Esophagus mucosa (tissue), 1 donor: ENCODE measurements around the gene CHST15. TPM values are rescaled to one million over a fixed set of nuclear protein-coding genes. Genes with fewer than 3 reads are reported as not detected.
"Not testable (repeated sequence)": the region's sequence is repeated elsewhere in the genome, so short reads cannot be mapped to it uniquely, and the experiment has no call there.

Experiments used
- ATAC-seq: fragments of 200-7000 bp; cut with Tn5 transposase; one replicate; pipeline ENCODE4 v1.9.1; 2020
- total RNA-seq: library from RNA; stranded (reverse); gene quantifications from one replicate; pipeline ENCODE4 v1.2.4, GENCODE V29; 2023
- donor health status: DM: yes; HTN: yes; CAD: no.

The CHST15 gene
- total RNA-seq, 1 donor from 2014 or later = 6.1 TPM

DNA sequence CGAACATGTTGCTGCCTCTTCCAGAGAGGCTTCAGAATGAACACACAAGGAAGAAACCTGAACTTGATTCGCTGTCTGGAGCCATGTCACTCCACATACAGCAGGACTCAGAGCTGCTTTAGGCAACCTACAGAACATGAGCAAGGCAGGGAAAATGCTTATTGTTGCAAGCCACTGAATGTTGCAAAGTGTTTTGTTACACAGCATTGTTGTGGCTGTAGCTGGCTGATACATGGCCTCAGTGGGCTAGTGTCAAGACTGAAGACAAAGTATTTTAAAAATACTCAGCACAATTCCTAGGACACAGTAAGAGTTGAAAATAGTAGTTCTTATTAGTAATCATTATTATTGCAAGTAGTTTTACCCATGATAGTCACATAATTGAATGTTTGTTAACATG, 3.1 kb upstream of the CHST15 start:
- ATAC-seq = no peak

DNA sequence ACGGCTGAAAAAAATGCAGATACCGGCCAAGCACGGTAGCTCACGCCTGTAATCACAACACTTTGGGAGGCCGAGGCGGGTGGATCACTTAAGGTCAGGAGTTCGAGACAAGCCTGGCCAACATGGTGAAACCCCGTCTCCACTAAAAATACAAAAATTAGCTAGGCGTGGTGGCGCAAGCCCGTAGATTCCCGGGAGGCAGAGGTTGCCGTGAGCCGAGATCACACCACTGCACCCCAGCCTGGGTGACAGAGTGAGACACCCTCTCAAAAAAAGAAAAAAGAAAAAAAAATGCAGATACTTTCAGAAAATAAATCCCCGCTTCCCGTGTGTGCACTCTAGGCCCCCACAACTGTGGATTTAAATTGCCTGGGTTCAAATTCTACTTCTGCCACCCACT, 2.4 kb upstream of the CHST15 start:
- ATAC-seq = not testable (repeated sequence)

DNA sequence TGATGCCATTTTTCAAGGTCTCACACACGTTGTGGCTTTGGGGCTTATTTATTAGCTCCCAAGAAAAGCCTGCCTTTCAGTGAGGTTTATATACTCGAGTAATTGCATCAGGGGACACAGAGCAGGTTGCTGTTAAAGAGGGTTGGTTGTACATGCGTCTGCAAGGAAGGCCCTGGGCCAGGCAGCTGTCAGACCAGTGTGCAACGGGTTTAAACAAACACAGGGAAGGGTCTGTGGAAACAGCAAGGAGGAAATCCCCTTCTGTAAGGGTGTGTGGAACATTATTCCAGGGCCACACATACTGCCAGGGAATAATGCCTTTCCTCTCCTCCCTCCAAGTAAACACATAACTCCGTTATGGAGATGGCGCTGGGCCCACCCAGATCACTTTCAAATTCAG, 1.7 kb upstream of the CHST15 start:
- ATAC-seq = no peak

DNA sequence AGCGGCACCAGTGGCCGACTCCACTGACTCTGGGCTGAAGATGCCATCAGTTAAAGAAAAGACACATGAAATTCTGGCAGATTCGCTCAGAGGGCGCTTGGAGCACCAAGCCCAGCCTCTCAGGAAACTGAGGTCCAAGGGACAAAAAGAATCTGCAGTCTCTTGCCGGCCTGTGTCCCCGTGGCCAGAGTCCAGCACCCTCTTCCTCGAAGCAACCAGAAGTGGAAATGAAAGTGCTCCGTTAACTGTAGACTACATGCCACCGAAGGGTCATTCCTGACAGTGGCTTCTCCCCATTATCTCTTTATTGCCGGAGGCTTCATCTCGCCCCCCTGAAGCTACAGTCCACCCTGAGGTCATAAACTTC, 1.0 kb upstream of the CHST15 start:
- no peak for ATAC-seq

DNA sequence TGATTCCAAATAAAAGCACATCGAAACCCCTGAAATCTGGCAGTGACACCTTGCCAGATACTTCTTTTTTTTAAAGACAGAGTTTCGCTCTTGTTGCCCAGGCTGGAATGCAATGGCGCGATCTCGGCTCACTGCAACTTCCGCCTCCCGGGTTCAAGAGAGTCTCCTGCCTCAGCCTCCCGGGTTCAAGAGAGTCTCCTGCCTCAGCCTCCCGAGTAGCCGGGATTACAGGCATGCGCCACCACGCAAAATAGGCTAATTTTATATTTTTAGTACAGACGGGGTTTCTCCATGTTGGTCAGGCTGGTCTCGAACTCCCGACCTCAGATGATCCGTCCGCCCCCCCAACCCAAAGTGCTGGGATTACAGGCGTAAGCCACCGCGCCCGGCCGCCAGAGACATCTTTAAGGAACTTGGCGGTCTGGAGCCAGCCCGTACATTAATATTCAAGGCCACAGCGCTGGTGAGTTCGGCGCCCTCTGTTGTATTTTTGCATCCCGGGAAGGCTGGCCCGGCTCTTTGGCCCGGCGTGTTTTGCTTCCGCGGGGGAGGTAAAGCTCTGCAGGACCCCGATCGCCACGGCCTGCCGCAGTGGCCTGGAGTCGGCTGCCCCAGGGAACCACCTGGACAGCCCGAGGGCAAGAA, 498 bp upstream of the CHST15 start:
- ATAC-seq = not testable (repeated sequence)

DNA sequence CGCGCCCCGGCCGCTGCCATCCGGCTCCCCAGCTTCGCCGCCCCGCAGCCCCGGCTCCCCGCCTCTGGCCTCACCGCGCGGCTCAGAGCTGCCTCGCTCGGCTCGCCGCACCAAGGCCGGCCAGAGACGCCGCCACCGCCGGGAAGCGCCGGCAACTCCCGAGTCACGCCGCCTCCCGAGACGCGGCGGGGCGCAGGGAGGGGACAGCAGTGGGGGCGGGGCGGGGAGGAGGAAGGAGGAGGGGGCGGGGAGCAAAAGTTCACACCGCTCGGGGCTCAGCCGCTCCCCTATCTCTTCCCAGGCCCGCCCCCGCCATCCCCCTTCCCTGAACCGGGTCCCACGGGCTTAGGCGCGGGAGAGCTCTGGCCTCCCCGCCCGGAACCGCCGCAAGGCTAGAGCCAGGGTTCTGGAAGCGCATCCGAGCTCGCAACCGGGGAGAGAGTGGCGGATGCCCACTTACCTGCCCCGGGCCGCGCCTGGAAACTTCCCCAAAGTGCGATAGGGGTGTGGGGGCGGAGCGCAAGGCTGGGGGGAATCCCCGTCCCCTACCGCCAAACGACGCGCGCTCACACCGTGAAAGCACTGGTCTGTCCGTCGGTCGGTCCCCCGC, 1.0 kb downstream of the CHST15 start:
- peak; percentile 48 for ATAC-seq

DNA sequence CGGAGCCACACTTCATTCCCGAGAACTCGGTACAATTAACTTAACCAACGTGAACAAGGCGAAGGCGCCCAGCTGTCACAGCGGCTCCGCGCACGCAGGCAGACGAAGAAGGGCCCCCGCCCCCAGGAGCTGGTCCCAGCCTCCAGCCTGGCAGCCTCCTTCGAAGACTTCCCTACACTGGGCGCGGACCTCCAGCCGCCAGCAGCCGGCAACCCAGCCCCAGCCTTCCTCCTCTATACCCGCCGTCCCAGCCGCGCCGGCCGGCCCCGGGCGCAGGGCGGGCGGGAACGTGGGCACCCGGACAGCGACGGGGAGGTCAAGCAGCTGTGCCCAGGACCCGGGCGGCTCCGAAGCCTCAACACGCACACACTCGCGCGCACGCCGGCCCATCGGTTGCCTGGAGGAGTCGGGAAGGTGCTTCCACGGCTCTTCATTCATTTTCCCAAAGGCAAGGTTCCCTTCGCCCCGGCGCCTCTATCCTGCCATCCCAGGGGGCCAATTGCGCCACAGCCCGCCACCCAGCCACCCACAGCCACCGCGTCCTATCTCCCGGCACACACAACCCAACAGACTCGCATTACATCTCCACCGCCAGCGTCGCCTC, 1.6 kb downstream of the CHST15 start:
- ATAC-seq = peak; percentile 8

DNA sequence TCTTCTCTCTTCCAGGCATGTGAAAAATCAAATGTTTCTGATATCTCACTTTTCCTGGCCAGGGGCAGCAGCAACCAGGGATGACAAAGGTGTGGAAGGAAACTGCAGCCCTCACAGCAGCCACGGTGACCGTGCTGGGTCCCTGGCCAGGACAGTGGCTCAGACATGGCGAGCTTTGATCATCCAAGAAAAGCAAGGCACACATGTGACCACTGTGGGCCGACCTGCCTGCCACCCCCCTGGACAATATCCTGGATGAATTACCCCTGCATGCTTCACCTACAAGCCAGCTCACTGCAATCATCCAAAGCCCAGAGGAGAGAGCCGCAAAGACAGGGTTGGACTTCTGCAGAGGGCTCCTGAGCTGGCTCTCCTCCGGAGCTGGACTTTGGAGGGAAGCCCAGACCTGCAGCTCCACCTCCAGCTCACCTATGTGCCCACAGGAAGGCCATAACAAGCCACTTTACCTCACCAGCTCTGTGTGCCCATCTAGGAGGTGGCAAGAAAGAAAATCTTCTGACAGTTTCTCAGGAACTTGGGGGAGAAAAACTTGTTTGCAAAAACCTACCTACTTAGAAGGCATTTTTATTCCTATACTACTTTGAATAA, 2.7 kb downstream of the CHST15 start:
- no peak for ATAC-seq

DNA sequence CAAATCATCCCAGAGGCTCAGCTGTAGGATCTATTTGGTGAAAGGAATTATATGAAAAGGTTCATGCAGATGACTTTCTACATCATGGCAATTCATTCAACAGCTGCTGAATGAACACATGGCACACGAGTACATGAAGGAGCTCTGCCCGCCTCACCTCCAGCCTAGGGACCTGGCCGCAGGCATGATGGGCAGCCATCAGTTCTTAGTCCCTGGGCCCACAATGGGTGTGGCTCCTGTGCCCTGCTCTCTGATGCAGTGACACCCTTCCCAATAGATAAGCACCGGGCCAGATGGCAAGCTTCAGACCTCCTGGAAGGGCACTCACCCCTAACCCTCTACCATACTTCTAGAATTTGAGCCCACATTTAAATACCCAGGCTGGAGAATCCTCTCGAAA, 3.5 kb downstream of the CHST15 start:
- no peak for ATAC-seq

DNA sequence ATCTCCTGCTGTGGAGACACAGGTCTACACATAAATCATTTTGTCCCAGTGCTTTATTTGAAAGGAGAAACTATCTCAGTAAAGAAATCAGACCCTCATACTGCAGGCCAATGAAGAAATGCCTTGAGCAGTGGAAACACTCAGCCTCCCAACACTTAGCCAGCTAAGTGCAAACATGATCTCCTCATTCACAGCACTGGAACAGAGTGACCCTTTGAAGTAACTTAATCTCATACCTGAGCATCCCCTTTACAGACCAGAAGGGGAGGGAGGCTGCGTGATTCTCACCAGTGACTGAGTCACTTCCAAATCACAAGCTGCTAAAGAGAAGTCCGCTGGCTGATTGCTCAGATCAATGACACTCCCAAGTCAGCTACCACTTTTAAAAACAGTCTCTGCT, 4.5 kb downstream of the CHST15 start:
- no peak for ATAC-seq

DNA sequence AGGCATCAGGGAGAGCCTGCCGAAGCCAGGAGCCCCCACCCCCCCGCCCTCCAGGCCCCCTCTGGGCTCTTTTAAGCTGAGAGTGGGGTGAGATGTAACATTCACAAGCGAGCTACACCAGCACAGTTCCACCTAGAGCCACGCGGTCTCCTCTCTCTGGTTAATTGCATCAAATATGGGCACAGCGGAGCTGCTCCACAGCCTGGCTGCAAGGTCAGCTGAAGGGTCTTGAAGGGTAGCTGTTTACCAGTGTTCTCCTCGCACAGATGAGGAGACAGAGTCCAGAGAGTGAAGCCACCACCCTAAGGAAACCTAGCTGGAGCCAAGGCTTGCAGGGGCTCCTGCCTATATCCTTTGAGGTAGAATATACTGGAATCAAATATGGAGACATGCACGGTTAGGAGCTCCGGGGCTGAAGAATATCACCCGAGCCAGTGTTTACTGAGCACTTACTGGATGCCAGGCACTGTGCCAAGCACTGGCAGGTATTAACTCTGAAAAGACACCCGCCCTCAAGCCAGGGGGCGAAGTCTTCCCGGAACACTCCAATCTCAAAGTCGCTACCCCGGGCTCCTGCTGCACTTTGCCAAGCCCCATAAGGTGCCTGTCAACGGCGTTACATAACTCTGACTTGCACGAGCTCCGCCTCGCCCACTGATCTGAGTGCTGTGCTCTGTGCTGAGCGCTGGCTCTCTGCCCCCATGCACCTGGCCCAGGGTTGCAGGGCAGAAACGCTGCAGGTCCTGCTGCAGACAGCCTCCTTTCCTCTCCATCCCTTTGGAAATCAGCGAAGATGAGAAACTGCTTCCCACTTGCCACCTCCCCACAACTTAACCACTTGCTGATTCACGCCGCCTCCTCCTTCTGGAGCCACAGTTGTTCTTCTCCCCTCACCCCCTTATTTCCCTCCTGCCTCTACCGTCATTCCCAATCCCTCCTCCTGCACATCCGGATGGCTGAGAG, 5.4 kb downstream of the CHST15 start:
- peak; percentile 60 for ATAC-seq

DNA sequence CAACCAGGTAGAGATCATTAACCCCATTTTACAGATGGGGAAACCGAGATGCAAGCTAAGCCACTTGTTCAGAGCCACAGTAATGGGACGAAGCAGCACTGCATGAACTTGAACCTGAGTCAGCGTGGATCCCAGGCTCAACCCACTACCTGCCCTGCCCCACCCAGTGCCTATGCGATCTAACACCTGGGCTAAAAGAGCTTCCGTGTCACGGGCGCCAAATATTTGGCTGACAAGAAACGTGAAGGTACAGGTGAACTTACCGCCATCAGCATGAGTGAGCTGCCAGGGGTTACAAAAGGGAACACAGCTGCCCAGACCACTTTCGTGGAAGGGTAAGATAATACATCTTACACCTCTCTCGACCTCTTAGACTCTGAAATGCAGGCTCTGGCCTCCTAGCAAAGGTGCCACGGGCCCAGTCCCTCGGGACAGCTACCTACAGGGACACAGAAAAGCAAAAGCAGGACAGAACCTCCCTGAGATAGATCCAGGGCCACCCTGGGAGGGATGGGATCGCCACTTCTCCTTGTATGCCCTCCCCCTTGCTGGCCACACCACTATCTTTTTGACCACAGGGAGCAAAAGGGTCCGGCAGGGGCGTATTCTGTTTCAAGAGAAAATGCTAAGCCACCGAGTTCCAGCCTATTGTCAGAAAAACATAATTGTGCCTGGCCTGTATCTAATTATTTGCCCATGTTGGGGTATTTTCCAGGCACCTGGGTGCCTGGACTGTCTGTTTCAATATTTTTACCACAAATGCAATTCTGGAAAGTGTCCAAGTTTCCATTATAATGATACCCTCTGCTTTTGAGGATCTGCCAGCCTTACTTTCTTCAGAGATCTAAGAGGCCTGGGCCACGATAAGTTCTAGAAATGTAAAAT, 6.4 kb downstream of the CHST15 start:
- ATAC-seq = peak; percentile 60

DNA sequence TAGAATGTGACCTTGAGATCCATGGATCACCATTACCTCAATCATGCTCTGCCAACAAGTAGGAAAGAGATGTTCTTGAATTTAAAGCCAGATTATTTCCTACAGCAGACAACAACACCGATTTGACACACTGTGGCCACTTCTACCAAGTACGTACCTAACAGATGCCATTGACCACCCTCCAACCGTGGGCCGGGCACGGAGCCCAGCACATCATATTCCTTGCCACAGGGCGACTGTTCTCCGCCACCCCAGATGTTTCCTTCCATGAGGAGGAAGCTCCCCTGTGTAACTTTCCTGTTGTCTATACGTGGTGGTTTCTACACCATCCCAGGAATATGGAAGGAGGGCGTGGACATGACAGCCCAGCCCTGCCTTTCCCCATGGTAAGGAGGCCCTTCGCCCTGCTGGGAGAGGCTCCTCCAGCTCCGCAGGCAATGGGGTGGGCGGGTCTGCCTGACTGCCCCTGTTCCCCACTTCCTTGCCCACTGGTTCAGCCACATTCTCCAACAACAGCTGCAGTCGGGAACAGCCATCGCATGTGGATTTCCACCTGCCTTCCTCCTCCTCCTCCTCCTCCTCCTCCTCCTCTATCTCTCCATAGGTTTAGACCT, 7.2 kb downstream of the CHST15 start:
- no peak for ATAC-seq

DNA sequence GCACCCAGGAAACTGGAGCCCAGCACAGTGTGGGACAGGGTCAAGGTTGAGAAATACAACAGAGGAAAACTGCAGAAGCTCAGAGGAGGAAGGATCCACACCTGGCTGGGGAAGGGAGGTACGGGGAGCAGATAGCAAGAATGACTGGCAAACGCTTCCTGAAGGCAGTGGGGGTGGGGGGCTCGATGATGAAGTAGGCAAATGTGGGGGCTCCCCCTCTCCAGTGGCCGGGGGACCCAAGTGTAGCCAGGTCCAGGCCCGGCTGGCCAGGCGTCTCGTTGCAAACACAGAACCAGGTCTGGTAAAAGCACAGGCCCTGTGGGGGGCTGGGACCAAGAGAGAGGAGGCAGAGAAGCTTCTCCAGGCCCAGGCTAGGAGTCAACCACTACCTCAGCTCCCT, 7.7 kb downstream of the CHST15 start:
- ATAC-seq = no peak

DNA sequence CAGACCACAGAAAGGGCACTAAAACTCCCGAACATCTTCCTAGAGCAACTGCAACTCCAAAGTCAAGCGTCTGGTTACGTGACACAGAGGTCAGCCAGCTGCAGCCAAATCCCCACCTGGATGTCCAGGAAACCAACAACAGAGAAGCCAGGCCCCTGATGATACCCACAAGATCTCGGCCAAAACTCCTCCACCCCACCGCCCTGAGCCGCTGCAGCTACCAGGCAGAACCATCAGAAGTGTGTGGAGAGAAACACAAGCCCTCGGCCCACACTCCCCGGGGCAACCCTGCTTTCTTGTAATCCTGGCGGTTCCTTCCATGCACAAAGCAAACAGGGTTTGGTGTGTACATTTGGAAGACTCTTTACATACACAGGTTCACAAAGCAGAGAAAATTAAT, 8.7 kb downstream of the CHST15 start:
- ATAC-seq = no peak

DNA sequence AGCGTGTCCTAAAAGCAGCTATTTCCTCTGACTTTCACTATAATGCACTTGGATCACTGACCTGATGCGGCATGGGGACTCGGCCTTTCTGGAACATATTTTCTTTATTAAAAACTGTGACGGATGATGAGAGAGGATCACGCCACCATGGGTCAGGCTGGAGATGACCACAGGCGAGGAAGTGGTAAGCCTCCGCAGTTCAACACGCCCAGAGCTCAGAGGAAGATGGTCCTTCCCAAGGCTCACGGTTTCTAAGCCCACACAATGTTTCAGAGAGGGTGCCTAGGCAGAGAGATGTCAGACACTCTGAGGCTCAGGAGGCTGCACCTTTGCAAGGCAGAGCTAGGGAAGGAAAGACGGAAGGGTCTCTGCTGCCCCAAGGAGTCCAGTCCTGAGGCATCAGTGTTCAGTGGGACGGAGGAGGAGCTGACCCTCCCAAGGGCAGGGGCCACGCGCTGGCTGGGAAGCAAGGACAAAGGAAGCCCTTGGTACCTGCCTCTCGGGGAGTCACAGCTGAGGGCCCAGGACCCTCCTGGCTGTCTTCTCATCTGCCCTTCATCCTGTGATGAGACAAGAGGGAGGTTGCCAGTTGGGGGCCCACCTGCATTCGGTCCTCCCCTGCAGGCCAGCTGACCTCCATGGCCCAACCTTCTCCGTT, 9.5 kb downstream of the CHST15 start:
- no peak for ATAC-seq

DNA sequence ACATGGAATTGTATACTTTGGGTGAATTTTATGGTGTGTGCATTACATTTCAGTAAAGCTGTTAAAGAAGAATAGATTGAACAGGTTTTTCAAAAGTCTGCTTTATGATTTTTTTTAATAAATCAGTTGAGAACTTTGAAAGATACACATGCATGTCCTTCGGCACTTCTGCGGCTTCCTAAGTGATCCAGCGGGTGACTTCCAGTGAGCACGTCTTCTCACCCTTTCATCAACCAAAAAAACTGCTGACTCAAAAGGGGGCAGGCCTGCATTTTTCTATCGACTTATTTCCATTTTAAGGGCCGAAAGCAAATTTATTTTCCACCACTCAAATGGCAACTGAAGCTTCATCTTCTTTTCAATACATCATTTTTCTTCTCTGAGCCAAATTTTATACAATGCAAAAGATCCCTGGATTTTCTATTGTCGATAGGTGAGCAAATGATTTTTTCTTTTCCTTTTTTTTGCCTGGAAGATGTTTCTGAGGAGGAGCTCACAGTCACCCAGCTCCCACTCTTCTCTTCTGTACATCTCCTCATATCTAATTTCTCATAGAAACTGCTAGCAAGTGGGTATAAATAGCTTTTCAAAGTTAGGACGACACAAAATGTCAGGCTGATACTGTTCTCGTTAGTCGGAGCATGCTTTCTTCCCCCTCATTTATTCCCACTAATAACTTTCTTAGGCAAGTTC, 10.2 kb downstream of the CHST15 start:
- ATAC-seq = no peak

DNA sequence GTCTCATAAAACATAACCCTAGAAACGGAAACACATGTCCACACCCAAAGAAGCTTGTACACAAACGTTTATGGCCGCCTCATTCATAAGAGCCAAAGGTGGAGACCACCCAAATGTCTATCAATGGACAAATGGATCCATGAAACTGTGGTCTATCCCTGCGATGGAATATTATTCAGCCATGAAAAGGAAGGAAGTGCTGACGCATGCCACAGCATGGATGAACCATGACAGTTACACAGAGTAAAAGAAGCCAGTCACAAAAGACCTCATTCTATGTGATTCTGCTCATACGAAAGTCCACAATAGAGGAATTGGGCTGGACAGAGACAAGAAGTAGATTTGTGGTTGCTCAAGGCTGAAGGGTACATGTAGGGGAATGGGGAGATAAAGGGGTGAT, 10.8 kb downstream of the CHST15 start:
- ATAC-seq = no peak

DNA sequence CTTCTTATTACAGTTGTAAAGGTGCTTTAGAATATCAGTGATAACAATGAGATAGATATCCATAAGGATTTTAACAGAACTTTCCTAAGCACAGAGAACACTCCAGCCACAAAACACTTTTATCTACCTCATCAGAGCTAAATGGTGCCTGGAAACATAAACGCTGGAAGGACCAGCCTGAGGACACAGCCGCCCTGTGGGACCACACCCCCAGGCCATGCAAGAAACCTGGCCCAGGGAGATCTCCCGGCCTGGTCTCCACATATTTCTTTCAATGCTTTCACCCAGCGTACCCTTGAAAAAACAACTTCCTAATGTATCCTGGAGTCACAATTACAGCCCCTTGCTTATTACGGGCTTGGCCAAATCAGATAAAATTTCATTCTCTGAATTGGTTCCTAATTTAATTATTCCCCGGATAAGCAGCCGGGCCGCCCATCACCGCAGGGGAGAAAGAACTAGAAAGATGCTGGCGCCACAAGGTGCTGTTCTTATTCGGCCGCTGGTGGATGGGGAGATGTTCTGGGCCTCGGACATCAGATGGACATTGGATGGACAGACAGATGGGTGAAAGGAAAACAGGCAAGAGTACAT, 11.8 kb downstream of the CHST15 start:
- ATAC-seq = no peak

DNA sequence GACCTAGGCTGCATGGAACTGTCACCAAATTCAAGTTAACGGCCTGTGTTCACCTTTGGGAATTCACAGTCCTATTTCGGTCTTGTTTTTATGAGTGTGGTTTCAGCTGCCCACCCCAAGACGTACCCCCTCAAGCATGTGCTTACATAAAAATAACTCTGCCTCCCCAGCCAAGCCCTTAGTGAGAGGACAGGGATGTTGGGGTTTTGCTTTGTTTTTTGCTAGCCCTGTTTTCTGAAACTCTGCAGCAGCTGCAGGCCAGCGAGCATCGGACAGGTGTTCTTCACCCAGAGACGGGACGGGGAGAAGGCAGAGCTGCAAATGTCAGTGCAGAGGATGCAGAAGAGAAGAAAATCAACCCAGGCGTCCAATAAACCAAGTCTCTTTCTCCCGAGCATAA, 13.5 kb downstream of the CHST15 start:
- no peak for ATAC-seq
